A549 (cell line): ENCODE results near the gene MPP7.

Source experiments
- CTCF ChIP-seq: fragments of >200 bp; sonication (Bioruptor Twin); formaldehyde crosslinking; IDR thresholded peaks from 3 replicates; pipeline ENCODE4 v1.5.1; 2016
- FOXS1 ChIP-seq: fragments of 250-450 bp; sonication (Bioruptor Pico); IDR thresholded peaks from 2 replicates; pipeline ENCODE4 v1.5.0; 2020; ENCODE audit warnings: mild to moderate bottlenecking, moderate library complexity
- JUN ChIP-seq, 2 experiments: fragments of >200 bp; sonication (Bioruptor Twin); formaldehyde crosslinking; IDR thresholded peaks; 2 replicates in 1 of 2; 3 replicates in 1 of 2; pipeline ENCODE4 v1.6.1; 2016 to 2017
- POLR2A ChIP-seq: IDR thresholded peaks from 2 replicates; pipeline ENCODE4 v1.6.1; 2012; ENCODE audit warnings: mild to moderate bottlenecking, low read length
- RAD21 ChIP-seq, 2 experiments: fragments of >200 bp in 1 of 2; sonication (Bioruptor Twin) in 1 of 2; formaldehyde crosslinking in 1 of 2; IDR thresholded peaks in 1 of 2; conservative IDR thresholded peaks in 1 of 2; 2 replicates in 1 of 2; 3 replicates in 1 of 2; pipeline ENCODE4 v1.6.1; 2012 to 2018; ENCODE audit warnings: inconsistent platforms in 1 of 2
- REST ChIP-seq: fragments of 200-600 bp; sonication (generic); IDR thresholded peaks from 2 replicates; pipeline ENCODE4 v1.6.1; 2016; ENCODE audit warnings: antibody characterized with exemption, mild to moderate bottlenecking, moderate library complexity
- RFX5 ChIP-seq: fragments of 450-650 bp; IDR thresholded peaks from 2 replicates; pipeline ENCODE4 v1.7.1; 2014; ENCODE audit warnings: antibody characterized with exemption, mild to moderate bottlenecking, moderate library complexity
- TF ChIP-seq, protein P1 (sequence below): IDR thresholded peaks from 2 replicates; pipeline ENCODE4 v1.6.1; 2012
- TF ChIP-seq, protein P2 (sequence below): fragments of 450-650 bp; IDR thresholded peaks from 2 replicates; pipeline ENCODE4 v1.6.1; 2014; ENCODE audit warnings: antibody characterized with exemption

- no peak for TF ChIP-seq JUN (IDR thresholded peaks at IDR 0.05)
- TF ChIP-seq CTCF, result no peak
- TF ChIP-seq FOXS1 (CRISPR knock-in tag), result no peak
- TF ChIP-seq REST, result no peak
- TF ChIP-seq RAD21 (conservative IDR thresholded peaks at IDR 0.05 in 1 of 2, IDR thresholded peaks at IDR 0.05 in 1 of 2), result no peak
- TF ChIP-seq, protein P1, sequence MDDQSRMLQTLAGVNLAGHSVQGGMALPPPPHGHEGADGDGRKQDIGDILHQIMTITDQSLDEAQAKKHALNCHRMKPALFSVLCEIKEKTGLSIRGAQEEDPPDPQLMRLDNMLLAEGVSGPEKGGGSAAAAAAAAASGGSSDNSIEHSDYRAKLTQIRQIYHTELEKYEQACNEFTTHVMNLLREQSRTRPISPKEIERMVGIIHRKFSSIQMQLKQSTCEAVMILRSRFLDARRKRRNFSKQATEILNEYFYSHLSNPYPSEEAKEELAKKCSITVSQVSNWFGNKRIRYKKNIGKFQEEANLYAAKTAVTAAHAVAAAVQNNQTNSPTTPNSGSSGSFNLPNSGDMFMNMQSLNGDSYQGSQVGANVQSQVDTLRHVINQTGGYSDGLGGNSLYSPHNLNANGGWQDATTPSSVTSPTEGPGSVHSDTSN, result no peak
- no peak for TF ChIP-seq RFX5
- TF ChIP-seq, protein P2, sequence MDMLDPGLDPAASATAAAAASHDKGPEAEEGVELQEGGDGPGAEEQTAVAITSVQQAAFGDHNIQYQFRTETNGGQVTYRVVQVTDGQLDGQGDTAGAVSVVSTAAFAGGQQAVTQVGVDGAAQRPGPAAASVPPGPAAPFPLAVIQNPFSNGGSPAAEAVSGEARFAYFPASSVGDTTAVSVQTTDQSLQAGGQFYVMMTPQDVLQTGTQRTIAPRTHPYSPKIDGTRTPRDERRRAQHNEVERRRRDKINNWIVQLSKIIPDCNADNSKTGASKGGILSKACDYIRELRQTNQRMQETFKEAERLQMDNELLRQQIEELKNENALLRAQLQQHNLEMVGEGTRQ, result no peak
- no peak for TF ChIP-seq POLR2A
Observed at GRCh38 chr10:28343252-28343651, 40.4 kb upstream of the MPP7 start.
